Mesothelial cell of epicardium (in vitro differentiated cells): ENCODE results near the gene SND1. TPM values are rescaled to one million over a fixed set of nuclear protein-coding genes. Genes with fewer than 3 reads are reported as not detected.

ENCODE experiments used
- DNase-seq, 2 experiments: peaks; one replicate each; pipeline ENCODE4 v3.0.0; 2021; ENCODE audit warnings: low spot score in 2 of 2; ENCODE audit not compliant: unreplicated experiment in 2 of 2
- H3K27ac Mint-ChIP-seq: 2 replicates; pipeline ENCODE4 v1.8.0; 2021; ENCODE audit warnings: mixed read lengths
- H3K27me3 Mint-ChIP-seq: 2 replicates; pipeline ENCODE4 v1.8.0; 2021; ENCODE audit warnings: low read depth, mixed read lengths
- H3K36me3 Mint-ChIP-seq: 2 replicates; pipeline ENCODE4 v1.8.0; 2021; ENCODE audit warnings: mixed read lengths
- H3K4me1 Mint-ChIP-seq: 2 replicates; pipeline ENCODE4 v1.8.0; 2021; ENCODE audit warnings: mixed read lengths
- H3K4me3 Mint-ChIP-seq: 2 replicates; pipeline ENCODE4 v1.8.0; 2021; ENCODE audit warnings: mild to moderate bottlenecking, moderate library complexity, mixed read lengths
- H3K9me3 Mint-ChIP-seq: 2 replicates; pipeline ENCODE4 v1.8.0; 2021; ENCODE audit warnings: mixed read lengths
- total RNA-seq: library from RNA; stranded (reverse); gene quantifications from 3 replicates; pipeline ENCODE4 v1.2.1, GENCODE V29; 2021
- TF ChIP-seq, protein P1 (sequence below): fragments of 200-600 bp; sonication (generic); IDR thresholded peaks from one replicate; pipeline ENCODE4 v1.5.0; 2021; ENCODE audit warnings: antibody characterized with exemption; ENCODE audit not compliant: unreplicated experiment

The SND1 gene
- total RNA-seq, 1 donor from 2014 or later: 211 TPM

- no peak for DNase-seq
- TF ChIP-seq, protein P1, sequence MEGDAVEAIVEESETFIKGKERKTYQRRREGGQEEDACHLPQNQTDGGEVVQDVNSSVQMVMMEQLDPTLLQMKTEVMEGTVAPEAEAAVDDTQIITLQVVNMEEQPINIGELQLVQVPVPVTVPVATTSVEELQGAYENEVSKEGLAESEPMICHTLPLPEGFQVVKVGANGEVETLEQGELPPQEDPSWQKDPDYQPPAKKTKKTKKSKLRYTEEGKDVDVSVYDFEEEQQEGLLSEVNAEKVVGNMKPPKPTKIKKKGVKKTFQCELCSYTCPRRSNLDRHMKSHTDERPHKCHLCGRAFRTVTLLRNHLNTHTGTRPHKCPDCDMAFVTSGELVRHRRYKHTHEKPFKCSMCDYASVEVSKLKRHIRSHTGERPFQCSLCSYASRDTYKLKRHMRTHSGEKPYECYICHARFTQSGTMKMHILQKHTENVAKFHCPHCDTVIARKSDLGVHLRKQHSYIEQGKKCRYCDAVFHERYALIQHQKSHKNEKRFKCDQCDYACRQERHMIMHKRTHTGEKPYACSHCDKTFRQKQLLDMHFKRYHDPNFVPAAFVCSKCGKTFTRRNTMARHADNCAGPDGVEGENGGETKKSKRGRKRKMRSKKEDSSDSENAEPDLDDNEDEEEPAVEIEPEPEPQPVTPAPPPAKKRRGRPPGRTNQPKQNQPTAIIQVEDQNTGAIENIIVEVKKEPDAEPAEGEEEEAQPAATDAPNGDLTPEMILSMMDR: no peak
- H3K4me3 Mint-ChIP-seq: no peak overlapping the region
- no peaks in the 10 kb centered on the region for H3K36me3 Mint-ChIP-seq
- H3K27me3 Mint-ChIP-seq: peaks cover 7% of the 10 kb centered on the region
- H3K4me1 Mint-ChIP-seq: no peaks in the 10 kb centered on the region
- H3K27ac Mint-ChIP-seq: no peak overlapping the region
- H3K9me3 Mint-ChIP-seq: no peaks in the 10 kb centered on the region
Observed at GRCh38 chr7:128122576-128123290, 470.7 kb downstream of the SND1 start.

- no peaks in the 10 kb centered on the region for H3K36me3 Mint-ChIP-seq
- no peak overlapping the region for H3K27ac Mint-ChIP-seq
- no peaks in the 10 kb centered on the region for H3K9me3 Mint-ChIP-seq
- peaks cover 13% of the 10 kb centered on the region for H3K27me3 Mint-ChIP-seq
- H3K4me3 Mint-ChIP-seq: no peak overlapping the region
- TF ChIP-seq, protein P1: no peak
- H3K4me1 Mint-ChIP-seq: no peaks in the 10 kb centered on the region
- no peak for DNase-seq
Observed at GRCh38 chr7:128123291-128124037, 471.5 kb downstream of the SND1 start.

DNA sequence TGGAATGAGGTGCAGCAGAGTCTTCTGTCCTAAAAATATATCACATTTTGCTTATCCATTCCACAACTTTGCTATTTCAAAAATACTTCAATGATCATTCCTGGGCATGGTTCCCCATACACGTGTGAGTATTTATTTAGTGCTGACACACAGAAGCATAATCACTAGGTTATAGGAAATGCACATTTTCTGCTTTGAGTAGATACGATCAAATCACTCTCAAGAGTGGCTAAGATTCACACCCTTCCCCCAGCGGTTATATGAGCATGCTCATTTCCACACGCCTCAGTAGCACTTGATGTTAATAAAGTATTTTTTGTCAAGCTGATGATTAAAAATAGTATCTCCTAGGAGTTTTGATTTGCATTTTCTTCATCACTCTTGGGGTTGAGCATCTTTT, 472.8 kb downstream of the SND1 start:
- Mint-ChIP-seq H3K27me3 (peaks cover 15% of the 10 kb centered on the region), H3K9me3 (no peaks in the 10 kb centered on the region)
- no peak for DNase-seq

GRCh38 chr7:128125816-128126215, 473.8 kb downstream of the SND1 start:
- Mint-ChIP-seq H3K4me1 (no peaks in the 10 kb centered on the region), H3K4me3 (no peak overlapping the region), H3K27ac (no peak overlapping the region), H3K27me3 (peaks cover 15% of the 10 kb centered on the region), H3K36me3 (no peaks in the 10 kb centered on the region), H3K9me3 (no peaks in the 10 kb centered on the region)
- no peak for DNase-seq
- TF ChIP-seq, protein P1: no peak

More for the DNA sequence above, 472.8 kb downstream of the SND1 start:
- TF ChIP-seq, protein P1: no peak
- H3K4me1 Mint-ChIP-seq: no peaks in the 10 kb centered on the region
- no peak overlapping the region for H3K27ac Mint-ChIP-seq
- H3K36me3 Mint-ChIP-seq: no peaks in the 10 kb centered on the region
- H3K4me3 Mint-ChIP-seq: no peak overlapping the region

- Mint-ChIP-seq H3K36me3 (no peaks in the 10 kb centered on the region), H3K27me3 (peaks cover 23% of the 10 kb centered on the region), H3K4me3 (no peak overlapping the region), H3K4me1 (no peaks in the 10 kb centered on the region), H3K9me3 (no peaks in the 10 kb centered on the region), H3K27ac (no peak overlapping the region)
- no peak for DNase-seq
- TF ChIP-seq, protein P1: no peak
Observed at GRCh38 chr7:128128401-128128800, 476.4 kb downstream of the SND1 start.
